ENCODE measurements around the gene CACNA2D3.

- no peak for TF ChIP-seq CTCF (IDR thresholded peaks at IDR 0.05; ENCODE audit: low read length)
- no peak for TF ChIP-seq EZH2phosphoT487 (IDR thresholded peaks at IDR 0.05; ENCODE audit: low read length)
- TF ChIP-seq EZH2 (optimal IDR thresholded peaks at IDR 0.05; ENCODE audit: low read depth, low read length) = no peak
Measured at GRCh38 chr3:54251705-54252104, 129.4 kb downstream of the CACNA2D3 start.
